Measurements from ENCODE around the gene MUC15. TPM values are rescaled to one million over a fixed set of nuclear protein-coding genes. Genes with fewer than 3 reads are reported as not detected.

Gene MUC15
- polyA plus RNA-seq, 4 donors: 0.07 to 4.5 (median 3.5) TPM

Other genes starting within 250 kb of the MUC15 start
- gene ANO3, start 240.1 kb downstream of the MUC15 start, polyA plus RNA-seq (ENCODE audit: insufficient read length in 4 of 4): 1 to 10 TPM in 3 of 4 donors, under 1 TPM in 1; 0.33 to 4.0 (median 2.8) TPM
- gene SLC5A12, start 149.8 kb upstream of the MUC15 start, polyA plus RNA-seq (ENCODE audit: insufficient read length in 4 of 4): 10 to 100 TPM in 3 of 4 donors, 1 to 10 TPM in 1; 1.5 to 59.4 (median 42.2) TPM